Uterus (tissue), 2 donors: ENCODE measurements around the gene SLC43A3.

Experiments
- POLR2A ChIP-seq, 2 donors: fragments of 450-650 bp; IDR thresholded peaks; one replicate each; pipeline ENCODE4 v1.6.1; 2016; ENCODE audit warnings: antibody characterized with exemption in 2 of 2, mild to moderate bottlenecking in 1 of 2, moderate library complexity in 1 of 2
- TF ChIP-seq, protein P1 (sequence below), 4 experiments: fragments of 200-600 bp in 2 of 4; fragments of 450-650 bp in 2 of 4; sonication (generic) in 2 of 4; IDR thresholded peaks; one replicate each; pipeline ENCODE4 v1.5.1; 2016 to 2019; ENCODE audit warnings: antibody characterized with exemption in 4 of 4, mild to moderate bottlenecking in 2 of 4, moderate library complexity in 1 of 4

DNA sequence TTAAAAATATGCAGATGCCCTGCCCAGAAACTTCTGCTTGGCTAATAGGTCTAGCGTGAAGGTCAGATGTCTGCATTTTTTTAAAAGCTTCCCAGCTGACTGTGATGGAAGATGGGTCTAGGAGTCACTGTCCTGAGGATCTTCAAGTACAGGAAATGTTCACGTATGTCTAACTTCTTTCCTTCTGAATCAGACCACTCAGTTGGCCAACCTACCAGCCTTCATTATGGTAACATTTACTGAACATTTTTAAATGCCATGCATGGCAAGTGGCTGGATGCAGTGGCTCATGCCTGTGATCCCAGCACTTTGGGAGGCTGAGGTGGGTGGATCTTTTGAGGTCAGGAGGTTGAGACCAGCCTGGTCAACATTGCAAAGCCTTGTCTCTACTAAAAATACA, 35.4 kb downstream of the SLC43A3 start:
- TF ChIP-seq, protein P1, sequence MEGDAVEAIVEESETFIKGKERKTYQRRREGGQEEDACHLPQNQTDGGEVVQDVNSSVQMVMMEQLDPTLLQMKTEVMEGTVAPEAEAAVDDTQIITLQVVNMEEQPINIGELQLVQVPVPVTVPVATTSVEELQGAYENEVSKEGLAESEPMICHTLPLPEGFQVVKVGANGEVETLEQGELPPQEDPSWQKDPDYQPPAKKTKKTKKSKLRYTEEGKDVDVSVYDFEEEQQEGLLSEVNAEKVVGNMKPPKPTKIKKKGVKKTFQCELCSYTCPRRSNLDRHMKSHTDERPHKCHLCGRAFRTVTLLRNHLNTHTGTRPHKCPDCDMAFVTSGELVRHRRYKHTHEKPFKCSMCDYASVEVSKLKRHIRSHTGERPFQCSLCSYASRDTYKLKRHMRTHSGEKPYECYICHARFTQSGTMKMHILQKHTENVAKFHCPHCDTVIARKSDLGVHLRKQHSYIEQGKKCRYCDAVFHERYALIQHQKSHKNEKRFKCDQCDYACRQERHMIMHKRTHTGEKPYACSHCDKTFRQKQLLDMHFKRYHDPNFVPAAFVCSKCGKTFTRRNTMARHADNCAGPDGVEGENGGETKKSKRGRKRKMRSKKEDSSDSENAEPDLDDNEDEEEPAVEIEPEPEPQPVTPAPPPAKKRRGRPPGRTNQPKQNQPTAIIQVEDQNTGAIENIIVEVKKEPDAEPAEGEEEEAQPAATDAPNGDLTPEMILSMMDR (IDR thresholded peaks at IDR 0.05), result no peak
- TF ChIP-seq POLR2A (IDR thresholded peaks at IDR 0.05), result no peak
